GM21423 (cell line): ENCODE measurements around the gene EMC6.
A peak's percentile ranks its signal among the peaks of the same experiment; 100 is the strongest.
"Not testable (repeated sequence)": the region's sequence is repeated elsewhere in the genome, so short reads cannot be mapped to it uniquely, and the experiment has no call there.

Experiments
- ATAC-seq: cut with Tn5 transposase; IDR thresholded peaks from one replicate; pipeline ENCODE4 v1.9.1; 2021; ENCODE audit warnings: mild to moderate bottlenecking, moderate library complexity; ENCODE audit not compliant: unreplicated experiment

The EMC6 gene

GRCh38 chr17:3679531-3680126 is 11.0 kb downstream of the EMC6 start:
- ATAC-seq: no peak

GRCh38 chr17:3681057-3681456 is 12.4 kb downstream of the EMC6 start:
- no peak for ATAC-seq

GRCh38 chr17:3681565-3681964 is 13.0 kb downstream of the EMC6 start:
- no peak for ATAC-seq

DNA sequence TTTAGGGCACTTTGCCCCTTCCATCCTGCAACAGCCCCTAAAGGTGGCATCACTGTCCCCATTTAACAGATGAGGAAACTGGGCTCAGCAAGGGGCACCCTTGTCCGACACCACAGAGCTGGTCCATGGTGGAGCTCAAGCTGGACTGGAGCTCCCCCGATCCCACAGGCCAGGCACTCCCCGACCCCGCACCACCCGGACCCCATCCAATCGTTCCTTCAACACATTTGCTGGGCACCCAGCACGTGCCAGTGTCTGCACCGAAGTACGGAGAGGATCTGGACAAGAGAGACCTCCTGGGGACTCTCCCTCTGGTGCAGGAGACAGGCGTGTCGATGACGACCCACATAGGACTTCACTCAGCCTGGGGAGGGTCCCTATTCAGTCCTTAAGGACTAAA is 13.4 kb downstream of the EMC6 start:
- ATAC-seq: no peak

- peak; percentile 42 for ATAC-seq
Measured at GRCh38 chr17:3683054-3683511, 14.5 kb downstream of the EMC6 start.

DNA sequence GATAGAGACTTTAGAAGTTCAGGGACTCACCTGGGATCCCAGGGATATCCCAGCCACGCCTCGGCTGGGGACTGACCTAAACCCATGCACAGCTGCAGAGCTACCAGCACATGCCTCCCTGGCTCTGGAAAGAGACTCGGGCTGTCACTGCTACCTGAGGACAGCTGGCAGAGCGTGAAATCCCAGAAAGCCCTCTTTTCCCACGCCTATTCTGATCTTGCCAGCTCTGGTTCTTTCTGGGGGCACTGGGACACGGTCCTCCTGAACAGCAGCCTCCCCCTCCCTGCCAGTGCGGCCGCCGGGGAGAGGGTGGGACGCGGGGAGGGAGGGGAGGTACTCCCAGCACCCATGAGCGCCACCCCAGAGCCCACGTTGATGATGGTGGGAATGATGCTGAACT is 16.6 kb downstream of the EMC6 start:
- no peak for ATAC-seq

- no peak for ATAC-seq
Measured at GRCh38 chr17:3688027-3688553, 19.5 kb downstream of the EMC6 start.

- ATAC-seq: no peak
Measured at GRCh38 chr17:3688852-3689261, 20.2 kb downstream of the EMC6 start.

GRCh38 chr17:3689262-3690093 is 20.9 kb downstream of the EMC6 start:
- ATAC-seq: no peak

DNA sequence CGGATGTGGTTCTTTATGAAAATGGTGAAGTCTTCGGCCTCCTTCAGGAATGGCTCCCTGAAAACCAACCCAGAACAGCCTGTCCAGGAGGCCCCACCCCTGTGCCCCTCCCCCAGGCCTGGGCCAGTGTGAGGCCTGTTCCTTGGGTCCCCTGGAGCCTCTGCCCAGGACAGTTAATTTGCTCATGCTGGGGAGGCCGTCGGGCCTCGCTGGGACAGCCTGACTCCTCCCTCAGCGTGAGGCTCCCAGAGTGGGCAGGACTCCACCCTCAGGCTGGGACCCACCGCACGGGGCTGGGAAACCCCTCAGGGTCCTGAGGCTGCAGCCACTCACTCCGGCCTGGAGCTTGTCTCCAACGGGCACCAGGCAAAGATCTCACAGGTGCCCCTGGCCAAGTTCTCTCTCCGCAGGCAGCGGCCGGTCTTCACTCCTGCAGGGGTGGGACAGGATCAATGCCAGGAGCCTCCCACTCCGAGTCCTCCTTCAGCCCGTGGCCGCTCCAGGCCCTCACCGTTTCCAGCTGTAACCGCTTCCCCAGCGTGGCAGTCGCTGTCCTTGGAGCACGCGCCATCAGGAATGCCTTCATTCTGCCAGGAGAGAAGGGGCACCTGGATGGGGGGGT is 21.6 kb downstream of the EMC6 start:
- ATAC-seq: no peak

GRCh38 chr17:3691617-3692067 is 23.0 kb downstream of the EMC6 start:
- ATAC-seq: no peak

- ATAC-seq: no peak
Measured at GRCh38 chr17:3692346-3692745, 23.7 kb downstream of the EMC6 start.

GRCh38 chr17:3693141-3693540 is 24.5 kb downstream of the EMC6 start:
- ATAC-seq: no peak

DNA sequence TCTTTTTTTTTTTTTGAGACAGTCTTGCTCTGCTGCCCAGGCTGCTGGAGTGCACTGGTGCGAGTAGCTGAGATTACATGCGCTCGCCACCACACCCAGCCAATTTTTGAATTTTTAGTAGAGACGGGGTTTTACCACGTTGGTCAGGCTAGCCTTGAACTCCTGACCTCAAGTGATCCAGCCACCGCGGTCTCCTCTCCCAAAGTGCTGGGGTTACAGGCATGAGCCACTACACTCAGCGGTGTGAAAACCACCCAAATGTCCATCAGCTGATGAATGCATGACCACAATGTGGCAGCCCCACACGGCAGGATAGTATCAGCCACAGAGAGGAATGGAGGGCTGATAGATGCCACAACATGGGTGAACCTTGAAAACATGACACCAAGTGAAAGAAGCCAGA is 25.2 kb downstream of the EMC6 start:
- peak; percentile 56 for ATAC-seq

DNA sequence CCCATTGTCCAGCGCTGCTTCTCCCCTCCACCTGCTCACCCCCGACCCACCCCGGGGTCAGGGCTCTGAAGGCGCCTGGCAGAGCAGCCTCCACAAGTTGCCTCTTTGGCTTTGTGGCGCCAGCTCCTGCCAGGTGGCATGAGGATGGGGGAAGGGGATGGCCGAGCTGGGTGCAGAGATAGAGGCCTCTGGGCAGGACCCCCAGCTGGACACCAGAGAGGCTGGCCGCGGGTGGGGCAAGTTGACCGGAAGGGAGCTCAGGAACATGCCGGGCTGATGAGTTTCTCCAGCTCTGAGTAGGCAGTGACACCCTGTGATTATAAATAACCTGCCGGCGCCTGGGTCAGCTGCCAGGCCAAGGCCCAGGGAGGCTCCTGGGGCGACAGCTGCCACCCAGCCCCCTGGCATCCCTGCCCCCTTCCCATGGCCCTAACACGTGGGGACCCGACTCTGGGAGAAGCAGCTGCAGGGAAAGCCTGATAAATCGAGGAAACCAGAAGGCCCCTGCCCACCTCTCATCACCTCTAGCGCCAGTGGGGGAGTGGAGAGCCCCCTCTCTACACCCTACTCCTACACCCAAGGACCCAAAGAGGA is 26.6 kb downstream of the EMC6 start:
- ATAC-seq: no peak

DNA sequence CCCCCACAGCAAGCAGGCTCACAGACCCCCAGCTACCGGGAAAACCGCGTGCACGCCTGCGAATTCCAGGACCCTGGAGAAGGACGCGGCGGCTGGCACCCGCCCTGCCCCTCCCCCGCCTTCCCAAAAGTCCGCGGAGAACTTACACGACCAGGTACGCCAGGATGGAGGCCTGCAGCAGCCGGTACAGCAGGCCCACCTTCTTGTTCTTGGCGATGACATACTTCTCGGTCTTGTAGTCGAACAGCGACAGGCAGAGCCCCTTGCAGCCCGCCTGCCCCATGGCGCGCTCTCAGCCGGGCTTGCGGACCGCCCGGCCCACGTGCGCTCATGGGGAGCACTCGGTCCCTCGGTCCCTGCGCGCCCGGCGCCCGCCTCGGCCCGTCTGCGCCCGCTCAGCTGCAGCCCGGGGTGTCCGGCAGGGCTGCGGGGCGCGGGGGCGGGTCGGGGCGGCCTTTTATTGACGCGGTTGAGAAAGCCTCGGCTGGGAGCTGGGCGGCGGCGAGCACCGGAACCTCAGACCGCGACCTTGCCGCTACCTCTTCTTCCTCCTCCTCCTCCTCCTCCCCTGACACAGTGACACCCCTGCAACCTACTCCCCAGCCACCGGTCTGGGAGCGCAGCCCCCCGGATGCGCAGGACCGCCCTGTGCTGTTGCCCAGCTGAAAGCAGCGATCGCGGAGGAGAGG is 27.3 kb downstream of the EMC6 start, which contains the start of gene P2RX5:
P2RX5 (minus strand) TSS at position 433 of the 689 bp plus-strand sequence; CDS start at position 283, 150 bp downstream.
- no peak for ATAC-seq

- ATAC-seq: no peak
Measured at GRCh38 chr17:3697103-3697476, 28.5 kb downstream of the EMC6 start.

DNA sequence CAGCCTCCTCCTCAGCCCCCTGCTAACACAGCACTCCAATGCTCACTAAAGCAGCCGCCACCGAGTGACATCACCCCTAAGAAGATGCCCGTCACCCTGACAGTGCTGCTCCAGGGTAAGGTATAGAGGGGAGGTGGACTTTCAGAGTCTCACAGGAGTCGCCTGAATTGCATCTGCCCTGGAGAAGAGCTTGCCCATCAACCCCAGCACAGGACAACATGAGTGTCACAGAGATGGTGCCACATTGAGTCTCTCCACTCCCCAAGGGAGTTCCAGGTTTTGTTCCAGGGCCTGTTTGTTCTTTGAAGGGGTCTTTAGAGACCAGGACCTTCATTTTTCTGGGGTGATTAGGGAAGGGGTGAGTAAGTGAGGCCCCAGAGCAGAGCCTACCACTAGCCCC is 29.5 kb downstream of the EMC6 start:
- no peak for ATAC-seq

GRCh38 chr17:3699951-3700350 is 31.3 kb downstream of the EMC6 start:
- no peak for ATAC-seq

GRCh38 chr17:3702041-3702539 is 33.5 kb downstream of the EMC6 start:
- not testable (repeated sequence) for ATAC-seq
